NCI-H748 (cell line): ENCODE data around the gene C2orf76.
"Not testable (repeated sequence)": the region's sequence is repeated elsewhere in the genome, so short reads cannot be mapped to it uniquely, and the experiment has no call there.

Source experiments
- DNase-seq: peaks from one replicate; lab custom pipeline; 2025; ENCODE audit not compliant: unreplicated experiment; lab: John Stamatoyannopoulos, UW

C2orf76 gene

DNA sequence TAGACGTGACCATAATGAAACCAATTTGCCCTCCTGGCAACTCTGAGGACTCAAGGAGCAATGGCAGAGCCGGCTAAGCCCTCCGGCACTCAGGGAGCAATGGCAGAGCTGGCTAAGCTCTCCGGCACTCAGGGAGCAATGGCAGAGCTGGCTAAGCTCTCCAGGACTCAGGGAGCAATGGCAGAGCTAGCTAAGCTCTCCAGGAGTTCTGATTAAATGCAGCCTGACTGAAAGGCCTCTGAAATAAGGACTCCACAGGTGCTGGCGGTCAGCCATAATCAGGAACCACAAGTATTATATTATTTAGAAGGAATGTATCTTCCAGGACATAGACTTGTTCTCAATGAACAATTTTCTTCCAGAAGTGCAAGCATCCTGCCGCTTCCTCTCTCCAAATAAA is 65.2 kb downstream of the C2orf76 start:
- no peak for DNase-seq

DNA sequence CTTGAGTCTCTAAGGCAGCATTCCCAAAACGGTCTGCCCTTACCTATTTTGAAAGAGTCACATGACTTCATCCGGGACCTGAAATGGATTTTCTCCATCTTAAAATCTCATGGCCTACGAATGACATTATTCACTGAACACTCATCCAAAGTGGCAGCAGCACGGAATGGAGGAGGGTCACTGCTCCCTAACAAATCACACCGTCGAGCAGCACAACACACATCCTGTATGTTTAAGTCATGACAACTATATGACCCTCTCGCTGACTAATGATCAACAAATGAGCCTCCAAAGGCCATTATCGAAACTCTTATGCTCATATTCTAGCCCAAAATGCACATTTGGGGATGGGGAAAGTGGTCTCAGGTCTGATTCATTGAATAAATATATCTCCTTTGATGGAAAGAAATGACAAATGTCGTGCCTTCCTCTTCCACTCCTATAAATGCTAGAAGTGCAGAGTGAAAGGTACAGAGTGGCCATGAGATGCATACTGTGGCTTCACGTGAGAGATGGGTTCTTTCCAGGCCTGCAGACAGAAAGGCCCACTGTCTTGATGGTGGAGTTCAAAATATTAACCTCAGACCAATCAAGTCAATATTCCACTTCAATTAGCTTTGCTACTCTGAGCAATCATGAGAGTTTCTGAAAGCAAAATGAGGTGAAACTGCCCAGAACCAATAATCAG is 70.8 kb downstream of the C2orf76 start:
- DNase-seq, result no peak

DNA sequence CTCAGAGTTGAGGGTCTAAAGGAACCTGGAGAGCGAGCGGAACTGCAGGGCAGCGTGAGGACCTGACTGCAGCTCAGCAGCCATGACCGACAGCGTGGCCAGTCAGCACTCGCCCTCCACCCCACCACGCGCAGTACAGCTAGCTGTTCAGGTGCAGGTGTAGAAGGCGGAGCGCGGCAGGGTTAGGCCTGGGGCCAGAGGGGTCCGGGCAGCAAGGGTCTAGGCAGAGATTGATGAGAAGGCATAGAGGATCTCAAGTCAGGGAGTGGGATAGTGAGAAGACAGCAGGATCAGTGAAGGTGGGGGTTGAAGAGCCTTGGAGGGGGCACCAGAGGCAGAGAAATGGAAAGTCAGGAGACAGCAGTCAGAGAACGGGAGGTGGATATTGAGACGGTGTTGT is 72.0 kb downstream of the C2orf76 start:
- DNase-seq, result no peak

DNA sequence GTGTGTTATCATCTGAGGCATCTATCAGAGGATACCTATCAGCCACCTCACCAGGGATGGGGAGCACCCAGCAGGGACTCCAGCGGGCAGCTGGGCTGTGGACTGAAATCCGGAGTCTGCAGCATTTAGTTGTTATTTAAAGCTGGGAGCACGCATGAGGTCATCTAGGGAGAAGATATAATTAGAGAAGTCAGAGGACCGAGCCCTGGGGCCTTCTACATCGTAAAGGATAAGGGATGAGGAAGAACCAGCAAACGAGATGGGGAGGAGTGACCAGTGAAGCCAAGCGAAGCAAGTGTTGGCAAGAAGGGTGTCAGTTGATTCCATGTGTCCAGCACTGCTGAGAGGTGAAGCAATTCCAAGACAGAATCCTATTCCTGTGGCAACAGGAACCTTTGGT is 72.7 kb downstream of the C2orf76 start:
- DNase-seq, result no peak

DNA sequence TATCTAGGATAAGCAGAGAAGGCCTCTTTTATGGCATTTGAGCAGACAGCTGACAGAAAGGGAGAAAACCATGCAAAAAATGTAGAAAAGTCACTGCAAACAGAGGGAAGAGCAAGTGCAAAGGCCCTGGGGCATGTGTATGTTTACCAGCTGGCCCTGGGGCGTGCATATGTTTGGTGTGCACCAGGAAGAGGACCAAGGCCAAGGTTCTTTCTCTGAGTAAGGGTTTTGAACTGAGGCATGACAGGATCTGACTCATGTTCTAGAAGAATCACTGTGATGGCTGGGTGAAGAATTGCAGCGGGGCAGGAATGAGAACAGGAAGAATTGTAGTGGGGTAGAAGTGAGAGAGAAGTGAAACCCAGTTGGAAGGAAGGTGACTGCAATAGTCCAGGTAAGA is 73.4 kb downstream of the C2orf76 start:
- DNase-seq, result no peak

DNA sequence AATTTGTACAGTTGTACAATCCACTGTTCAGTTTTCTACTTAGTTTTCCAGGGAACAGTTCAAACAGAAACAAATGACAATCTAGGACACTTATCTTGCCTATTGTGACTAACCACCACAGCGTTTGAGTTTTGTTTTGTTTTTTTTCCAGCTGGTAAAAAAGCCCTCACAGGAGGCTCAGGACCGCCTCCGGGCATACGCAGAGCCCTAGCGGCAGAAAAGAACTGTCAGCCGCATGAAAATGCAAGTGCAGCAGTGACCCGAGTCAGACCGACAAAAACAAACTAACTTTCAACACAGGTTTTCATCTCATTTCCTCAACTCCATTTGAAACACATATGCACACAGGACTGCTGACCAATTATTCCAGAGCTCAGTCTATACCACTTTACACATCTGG is 74.4 kb downstream of the C2orf76 start:
- no peak for DNase-seq

DNA sequence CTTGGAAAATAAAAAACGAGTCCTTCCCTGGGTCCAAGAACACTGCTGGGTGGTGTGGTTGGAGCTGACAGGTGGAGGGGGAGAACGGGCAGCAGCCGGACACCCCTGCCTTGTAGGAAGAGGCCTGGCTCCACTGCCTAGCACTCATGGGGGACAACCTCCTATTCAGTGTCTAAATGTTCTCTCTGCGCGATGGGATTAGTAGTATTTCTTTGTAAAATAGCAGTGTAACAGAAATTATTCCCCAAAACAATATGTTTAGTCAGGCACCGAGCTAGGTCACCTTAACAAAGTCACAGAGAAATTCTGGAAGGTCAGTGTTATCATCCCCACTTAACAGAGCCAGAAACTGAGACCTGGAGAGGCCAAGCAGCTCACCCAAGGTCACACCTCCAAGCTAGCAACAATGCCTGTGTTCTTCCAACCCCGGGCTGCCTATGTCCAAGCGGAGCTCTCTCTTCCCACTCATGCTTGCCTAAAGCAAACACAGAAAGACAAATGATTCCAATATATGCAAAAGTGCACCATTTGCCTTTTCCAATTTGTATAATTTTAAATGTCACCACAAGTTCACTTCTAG is 75.0 kb downstream of the C2orf76 start:
- DNase-seq, result no peak

DNA sequence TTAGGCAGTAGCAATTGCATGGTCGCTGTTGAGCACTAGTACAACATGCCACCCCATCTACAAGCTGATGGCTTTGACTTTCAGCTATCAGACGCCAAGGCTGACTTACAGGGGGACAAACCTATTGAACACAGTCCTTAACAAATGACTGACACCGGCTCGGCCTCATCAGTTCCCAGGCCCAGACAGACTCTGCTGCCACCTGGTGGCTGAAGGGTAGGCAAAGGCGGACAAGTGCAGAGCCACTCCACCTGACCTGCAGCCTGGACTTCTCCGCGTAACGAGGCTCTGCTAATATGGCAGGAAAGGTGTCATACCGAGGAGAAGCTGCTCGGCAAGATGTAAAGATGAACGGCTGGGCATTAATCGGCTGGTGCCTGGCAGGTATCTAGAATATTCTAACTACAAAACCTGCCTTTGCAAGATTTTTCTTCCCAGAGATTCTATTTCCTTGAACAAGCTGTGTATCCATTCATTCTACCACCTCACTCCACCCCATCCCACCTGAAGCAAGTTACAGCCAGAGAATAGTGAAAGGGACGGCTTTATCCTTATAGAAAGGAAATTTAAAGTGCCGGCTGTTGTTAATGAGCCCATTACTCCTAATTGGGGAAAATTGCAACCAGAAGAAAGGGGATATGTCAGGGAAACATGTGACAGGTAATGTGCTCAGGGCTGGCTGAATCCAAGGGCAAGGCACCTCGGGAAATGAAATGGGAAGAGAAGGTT is 75.6 kb downstream of the C2orf76 start:
- DNase-seq, result peak; percentile 72

DNA sequence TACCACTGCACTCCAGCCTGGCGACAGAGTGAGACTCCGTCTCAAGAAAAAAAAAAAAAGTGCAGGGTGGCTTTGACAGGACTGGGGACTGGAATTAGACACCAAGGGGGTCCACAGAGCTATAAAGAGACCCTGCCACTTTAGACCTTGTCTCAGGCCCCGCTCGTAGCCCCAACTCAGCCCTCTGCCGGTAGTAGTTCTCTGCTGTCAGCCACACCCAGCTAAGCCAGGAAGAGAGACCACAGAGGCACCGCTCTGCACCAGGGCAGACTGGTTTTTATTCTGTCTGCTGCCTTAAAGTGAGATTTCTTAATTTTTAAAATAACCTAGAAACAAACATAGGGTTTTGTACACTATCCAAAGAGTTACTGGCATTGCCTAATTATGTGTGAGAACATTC is 77.0 kb downstream of the C2orf76 start:
- no peak for DNase-seq

DNA sequence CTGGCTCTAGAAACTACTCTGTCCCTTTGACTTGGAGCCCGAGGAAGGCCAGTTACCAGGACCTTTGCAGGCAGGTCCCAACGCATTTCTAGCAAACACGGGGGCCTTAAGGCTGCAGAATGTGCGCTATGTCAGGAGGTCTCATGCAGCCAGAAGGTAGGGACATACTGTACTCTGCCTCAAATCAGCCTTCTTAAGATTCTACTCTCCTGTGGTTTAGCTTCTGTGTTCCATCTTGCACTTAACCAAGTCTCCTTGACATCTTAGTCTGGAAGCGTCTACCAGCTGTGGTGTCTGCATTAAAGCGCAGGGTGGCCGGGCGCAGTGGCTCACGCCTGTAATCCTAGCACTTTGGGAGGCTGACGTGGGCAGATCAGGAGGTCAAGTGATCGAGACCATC is 77.5 kb downstream of the C2orf76 start:
- DNase-seq, result no peak

DNA sequence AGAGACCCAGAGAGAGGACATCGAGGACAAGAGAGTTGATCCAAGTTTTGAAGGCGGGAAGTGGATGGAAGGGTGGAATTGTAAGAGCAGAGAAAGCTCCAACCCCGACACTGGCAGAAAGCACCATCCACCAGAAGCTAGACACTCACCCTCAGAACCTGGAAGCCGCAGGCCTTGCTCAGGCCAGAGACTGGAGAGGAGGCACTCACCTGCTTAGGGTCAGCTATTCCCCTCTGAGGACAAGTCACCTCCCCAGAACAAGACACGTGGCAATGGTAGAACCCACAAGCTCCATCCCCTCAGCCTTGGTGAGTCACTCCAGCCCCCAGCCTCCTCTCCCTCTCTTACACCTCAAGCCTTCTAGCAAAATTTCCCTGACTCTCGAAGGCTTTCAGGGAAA is 78.1 kb downstream of the C2orf76 start:
- no peak for DNase-seq

DNA sequence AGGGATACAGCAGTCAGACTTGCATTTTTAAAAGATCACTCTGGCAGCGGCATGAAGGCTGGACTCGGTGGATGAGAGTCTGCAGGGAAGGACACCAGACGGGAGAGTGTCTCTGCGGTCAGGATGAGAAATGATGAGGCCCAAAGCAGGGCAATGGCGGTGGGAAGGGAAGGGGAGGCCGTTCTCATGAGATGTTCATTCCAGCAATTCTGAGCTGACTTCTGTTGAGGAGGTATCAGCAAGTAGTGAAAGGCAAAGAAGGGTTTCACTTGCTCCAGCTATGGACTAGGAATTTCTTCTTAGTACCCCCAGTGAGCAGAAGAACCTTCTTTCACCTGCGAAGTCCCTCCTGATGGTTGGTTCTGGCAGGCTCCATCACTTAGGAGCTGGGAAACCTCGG is 80.0 kb downstream of the C2orf76 start:
- DNase-seq, result no peak

DNA sequence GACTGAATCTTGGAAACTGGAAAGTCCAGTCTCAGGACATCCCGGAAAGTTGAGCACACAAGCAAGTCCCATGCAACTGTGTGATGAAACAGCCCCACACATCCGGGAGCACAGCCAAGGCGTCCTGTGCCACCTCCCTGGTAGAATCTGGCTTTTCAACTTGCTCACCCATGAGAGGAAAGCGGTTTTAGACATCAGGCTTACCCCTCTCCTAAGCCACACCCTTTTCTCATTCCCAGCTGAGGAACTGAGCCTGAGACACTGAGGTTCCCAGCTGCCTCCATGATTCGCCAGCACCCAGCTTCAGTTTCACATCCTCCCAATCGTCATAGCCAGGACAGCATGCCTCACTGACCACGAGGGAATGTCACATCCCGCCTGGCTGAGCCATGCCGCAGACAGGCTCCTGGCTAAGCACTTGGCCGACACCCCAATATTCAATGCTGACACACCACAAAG is 82.7 kb downstream of the C2orf76 start:
- DNase-seq, result no peak

DNA sequence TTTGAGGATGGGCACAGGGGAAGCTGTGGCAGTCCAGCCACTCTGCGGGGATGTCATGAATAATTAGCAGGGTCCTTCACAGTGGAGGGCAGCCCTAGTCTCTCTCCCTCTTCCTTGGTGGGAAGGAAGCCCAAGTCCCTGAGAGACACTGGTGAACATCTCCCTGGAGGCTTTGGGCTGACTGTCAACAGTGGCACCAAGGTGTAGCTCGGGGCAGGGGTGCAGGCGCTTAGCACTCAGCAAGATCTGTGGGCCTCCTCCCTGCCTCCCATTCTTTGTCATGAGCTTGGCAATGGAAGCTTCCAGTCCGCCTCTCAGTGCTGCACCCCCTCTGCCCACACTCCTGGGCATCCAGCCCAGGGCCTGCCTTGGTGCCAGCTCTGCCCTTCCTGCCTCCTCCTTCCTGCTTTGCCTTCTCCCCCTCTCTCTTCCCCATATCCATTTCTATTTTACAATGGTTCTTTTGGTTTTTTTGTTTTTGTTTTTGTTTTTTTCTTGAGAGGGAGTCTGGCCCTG is 83.6 kb downstream of the C2orf76 start:
- DNase-seq, result no peak

DNA sequence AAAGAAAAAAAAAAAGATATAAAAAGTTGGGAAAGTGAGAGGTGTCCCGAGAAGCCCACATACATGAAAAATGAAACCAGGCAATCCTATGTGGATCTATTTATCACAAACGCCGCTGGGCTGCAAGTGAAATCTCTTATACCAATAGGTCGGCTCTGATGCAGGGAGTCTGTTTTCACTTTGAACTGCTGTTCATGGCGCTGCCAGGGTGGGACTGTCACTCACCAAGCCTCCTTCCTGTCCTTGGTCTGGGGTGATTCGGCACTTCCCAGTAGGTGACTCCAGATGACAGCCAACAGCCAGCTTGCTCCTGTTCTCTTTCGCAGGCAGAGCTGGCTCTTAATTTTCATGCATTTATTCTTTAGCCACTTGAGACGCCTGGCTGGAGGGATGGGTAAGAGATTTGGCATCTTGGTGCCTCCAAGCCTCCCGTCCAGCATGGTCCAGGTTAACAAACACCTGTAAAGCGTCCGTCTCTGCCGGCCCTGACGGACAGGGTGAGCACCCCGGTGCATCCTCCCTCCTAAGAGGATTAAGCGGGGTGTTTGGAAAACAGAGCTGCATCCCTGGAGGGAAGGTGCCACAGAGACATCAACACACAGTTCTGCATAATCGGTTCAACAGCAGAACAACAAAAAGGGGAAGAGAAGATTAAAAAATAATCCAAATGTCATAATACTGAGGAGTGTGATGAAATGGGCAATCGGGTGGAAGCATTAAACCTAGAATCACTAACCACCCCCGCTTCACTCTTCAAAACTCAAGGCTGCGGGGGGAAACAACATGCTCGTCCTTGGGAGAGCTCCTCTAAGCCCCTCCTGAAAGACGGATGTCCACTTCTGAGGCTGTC is 84.3 kb downstream of the C2orf76 start:
- no peak for DNase-seq

DNA sequence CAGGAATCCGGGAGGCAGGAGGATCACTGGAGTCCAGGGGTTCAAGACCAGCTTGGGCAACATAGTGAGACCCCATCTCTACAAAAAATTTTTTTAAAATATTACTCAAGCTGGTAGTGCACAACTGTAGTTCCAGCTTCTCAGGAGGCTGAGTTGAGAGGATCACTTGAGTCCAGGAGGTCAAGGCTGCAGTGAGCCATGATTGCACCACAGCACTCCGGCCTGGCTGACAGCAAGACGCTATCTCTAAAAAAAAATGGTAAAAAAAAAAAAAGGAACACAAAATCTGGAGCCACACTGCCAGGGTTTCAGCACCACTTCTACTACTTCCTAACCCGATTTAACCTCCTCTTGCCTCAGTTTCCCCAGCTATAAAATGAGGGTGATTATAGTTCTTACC is 86.0 kb downstream of the C2orf76 start:
- DNase-seq, result no peak

DNA sequence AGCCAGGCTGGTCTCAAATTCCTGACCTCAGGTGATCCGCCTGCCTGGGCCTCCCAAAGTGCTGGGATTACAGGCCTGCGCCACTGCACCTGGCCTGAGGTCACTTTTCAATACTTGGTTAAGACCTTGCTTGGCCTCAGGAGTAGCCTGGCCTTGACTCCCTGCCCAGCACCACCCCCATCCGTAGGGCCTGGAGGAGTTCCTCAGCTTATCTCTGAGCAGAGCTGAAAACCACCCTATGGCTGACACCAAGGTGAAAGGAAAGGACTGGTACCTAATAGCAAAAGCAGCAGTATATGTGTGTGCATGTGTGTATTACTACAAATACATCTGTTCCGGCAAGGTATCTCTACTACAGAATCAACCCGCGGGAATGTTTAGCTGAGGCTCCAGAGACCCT is 87.0 kb downstream of the C2orf76 start:
- no peak for DNase-seq

DNA sequence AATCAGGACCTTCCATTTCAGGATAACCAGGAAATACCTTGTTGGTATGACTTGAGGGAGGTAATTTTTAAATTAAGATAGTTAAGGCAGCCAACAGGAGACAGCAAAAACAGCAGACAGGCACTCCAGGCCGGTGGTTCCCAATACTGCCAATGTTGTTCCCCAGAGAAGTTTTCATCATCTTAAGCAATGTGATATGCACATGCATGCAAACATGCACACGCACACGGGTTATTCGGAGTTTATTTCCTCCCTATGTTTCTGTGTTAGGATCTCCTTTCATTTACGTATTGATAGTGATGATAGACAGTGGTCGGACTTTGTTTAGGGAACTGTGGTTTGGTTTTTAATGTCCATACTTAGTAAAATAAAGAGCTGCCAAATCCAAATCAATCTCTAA is 87.7 kb downstream of the C2orf76 start:
- DNase-seq, result no peak

DNA sequence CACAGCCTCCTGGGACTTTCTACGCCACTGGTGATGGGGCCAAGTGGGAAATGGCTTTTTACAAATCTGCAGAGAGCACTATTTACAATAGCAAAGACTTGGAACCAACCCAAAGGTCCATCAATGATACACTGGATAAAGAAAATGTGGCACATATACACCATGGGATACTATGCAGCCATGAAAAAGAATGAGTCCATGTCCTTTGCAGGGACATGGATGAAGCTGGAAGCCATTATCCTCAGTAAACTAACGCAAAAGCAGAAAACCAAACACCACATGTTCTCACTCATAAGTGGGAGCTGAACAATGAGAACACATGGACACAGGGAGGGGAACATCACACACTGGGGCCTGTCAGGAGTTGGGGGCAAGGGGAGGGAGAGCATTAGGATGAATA is 88.2 kb downstream of the C2orf76 start:
- not testable (repeated sequence) for DNase-seq

DNA sequence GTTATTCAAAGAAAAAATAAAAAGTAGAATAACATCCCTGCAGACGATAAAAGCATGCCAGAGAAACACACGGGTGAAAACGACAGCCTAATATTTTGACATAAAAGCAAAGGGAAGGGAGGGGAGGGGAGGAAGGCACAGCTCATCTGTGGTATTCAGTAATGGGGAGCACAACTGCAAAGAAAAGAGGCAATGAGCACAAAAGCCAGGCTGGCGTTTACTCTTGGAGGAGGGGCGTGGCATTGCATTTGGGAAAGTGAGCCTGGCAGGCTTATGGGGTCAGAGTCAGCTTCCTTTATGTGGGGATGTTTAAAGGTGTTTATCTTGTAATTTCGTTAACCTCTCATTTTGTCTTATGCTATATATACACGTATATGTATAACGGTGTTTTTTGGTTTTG is 89.8 kb downstream of the C2orf76 start:
- DNase-seq, result peak; percentile 3

DNA sequence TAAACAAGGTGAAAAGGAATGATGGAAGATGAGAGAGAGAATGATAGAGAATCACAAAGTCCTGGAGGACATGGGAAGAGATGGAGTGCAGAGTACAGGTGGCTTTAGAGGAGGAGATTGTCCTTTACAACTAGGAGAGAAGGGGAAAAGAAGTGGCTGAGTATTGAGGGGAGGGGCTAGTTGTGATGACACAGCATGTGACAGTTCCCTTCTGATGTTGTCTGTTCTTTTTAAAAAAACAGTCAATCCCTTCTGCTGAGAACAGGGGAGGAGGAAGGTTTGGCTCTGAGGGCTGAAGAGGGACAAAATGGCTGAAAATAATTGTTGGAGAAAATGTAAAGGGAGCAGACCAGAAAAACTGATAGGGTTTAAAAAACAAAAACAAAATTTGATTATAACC is 99.0 kb downstream of the C2orf76 start:
- no peak for DNase-seq
